NT2/D1 (cell line): ENCODE data around the gene LIPK.
A peak's percentile ranks its signal among the peaks of the same experiment; 100 is the strongest.
"Not testable (repeated sequence)": the region's sequence is repeated elsewhere in the genome, so short reads cannot be mapped to it uniquely, and the experiment has no call there.

ENCODE experiments used
- DNase-seq: peaks from one replicate; pipeline ENCODE4 v3.0.0-alpha.2; 2011; ENCODE audit warnings: low read depth, low spot score
- H3K27me3 ChIP-seq: 2 replicates; pipeline ENCODE4 v1.6.0; 2011; ENCODE audit warnings: mild to moderate bottlenecking; ENCODE audit not compliant: insufficient read length, insufficient read depth
- H3K36me3 ChIP-seq: 2 replicates; pipeline ENCODE4 v1.6.1; 2011; ENCODE audit warnings: mild to moderate bottlenecking, low read length, mixed read lengths; ENCODE audit not compliant: insufficient read depth, insufficient read length
- H3K4me1 ChIP-seq: 2 replicates; pipeline ENCODE4 v1.5.1; 2011; ENCODE audit not compliant: insufficient read depth, insufficient read length
- H3K4me3 ChIP-seq: 2 replicates; pipeline ENCODE4 v1.5.1; 2011; ENCODE audit warnings: low read depth; ENCODE audit not compliant: insufficient read length
- H3K9ac ChIP-seq: 2 replicates; pipeline ENCODE4 v1.6.0; 2011; ENCODE audit warnings: low read depth; ENCODE audit not compliant: insufficient read length
- H3K9me3 ChIP-seq: 2 replicates; pipeline ENCODE4 v1.5.1; 2011; ENCODE audit warnings: mild to moderate bottlenecking, low read length; ENCODE audit not compliant: insufficient read depth
- SUZ12 ChIP-seq: IDR thresholded peaks from 2 replicates; pipeline ENCODE4 v1.6.1; 2011; ENCODE audit not compliant: insufficient read length, insufficient read depth; ENCODE audit errors: extremely low read depth
- YY1 ChIP-seq: IDR thresholded peaks from 2 replicates; pipeline ENCODE4 v1.6.1; 2011; ENCODE audit not compliant: insufficient read length, insufficient read depth
- ZNF274 ChIP-seq: IDR thresholded peaks from 2 replicates; pipeline ENCODE4 v1.6.1; 2011; ENCODE audit warnings: mild to moderate bottlenecking, low read depth, low read length

Gene LIPK

DNA sequence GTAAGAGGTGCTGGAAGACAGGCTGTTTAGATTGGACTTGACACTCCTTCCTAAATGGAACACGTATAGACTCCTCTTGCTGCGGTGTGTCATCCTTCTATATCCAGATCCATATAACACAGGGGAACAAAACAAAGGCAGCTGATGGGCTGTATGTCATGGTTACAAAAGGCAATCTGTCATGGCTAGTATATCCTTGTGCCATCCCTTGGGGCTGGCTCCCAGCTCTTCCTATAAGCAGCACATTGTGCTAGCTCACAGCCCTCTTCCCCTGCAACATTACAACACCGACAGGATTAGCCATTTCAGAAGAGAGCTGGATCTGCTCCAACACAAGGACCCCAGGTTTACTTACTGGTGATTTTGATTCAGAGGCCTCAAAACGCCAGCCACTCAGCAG lies 15.3 kb downstream of the LIPK start:
- no peaks in the 10 kb centered on the region for H3K27me3 ChIP-seq
- no peak overlapping the region for H3K4me3 ChIP-seq
- no peaks in the 10 kb centered on the region for H3K9me3 ChIP-seq
- no peaks in the 10 kb centered on the region for H3K36me3 ChIP-seq
- H3K4me1 ChIP-seq: no peaks in the 10 kb centered on the region
- no peak for TF ChIP-seq ZNF274
- DNase-seq: no peak
- H3K9ac ChIP-seq: no peak overlapping the region

DNA sequence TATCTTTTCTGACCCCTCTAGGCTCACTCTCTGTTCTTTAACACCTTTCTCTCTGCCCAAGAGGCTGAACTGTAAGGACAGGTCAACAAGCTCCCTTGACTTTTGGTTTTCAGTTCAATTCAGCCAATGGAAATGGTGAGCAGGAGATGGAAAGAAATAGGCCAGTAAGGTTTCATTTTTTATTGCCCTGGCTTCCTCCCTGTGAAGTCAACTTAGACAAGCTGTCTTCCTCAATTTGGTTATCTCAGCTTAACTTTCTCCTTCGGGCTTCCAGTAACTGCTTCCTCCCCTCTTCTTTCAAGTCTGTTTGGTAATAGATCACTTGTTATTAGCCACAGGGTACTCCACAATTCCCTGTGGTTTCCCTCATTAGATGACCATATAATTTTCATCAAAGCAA lies 19.7 kb downstream of the LIPK start:
- Histone ChIP-seq H3K27me3 (no peaks in the 10 kb centered on the region), H3K4me3 (no peak overlapping the region), H3K4me1 (no peaks in the 10 kb centered on the region), H3K36me3 (no peaks in the 10 kb centered on the region), H3K9ac (no peak overlapping the region), H3K9me3 (no peaks in the 10 kb centered on the region)
- DNase-seq: no peak
- TF ChIP-seq ZNF274 (no peak), SUZ12 (no peak), YY1 (no peak)

DNA sequence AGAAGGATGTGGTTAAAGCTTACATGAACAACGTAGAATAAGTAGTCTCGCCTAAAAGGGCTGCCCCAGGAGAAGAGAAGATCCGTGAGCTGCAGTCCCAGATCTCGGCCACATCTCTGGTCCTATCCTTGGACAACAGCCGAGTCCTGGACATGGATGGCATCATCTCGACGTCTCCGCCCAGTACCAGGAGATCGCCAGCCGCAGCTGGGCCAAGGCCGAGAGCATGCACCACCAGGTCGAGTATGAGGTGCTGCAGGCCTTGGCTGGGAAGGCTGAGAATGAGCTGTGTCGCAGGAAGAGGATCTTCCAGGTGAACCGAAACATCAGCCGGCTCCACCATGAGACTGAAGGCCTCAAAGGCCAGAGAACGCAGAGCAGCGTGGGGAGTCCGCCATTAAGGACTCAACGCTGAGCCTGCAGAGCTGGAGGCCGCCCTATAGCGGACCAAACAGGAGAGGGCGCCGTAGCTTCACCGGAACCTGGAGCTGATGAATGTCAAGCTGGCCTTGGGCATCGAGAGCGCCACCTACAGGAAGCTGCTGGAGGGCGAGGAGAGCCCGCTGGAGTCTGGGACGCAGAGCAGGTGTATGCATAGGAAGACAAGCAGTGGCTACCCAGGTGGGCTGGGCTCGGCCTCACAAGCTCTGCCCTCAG lies 22.2 kb downstream of the LIPK start:
- no peaks in the 10 kb centered on the region for H3K4me1 ChIP-seq
- no peaks in the 10 kb centered on the region for H3K27me3 ChIP-seq
- no peaks in the 10 kb centered on the region for H3K36me3 ChIP-seq
- H3K9me3 ChIP-seq: no peaks in the 10 kb centered on the region
- TF ChIP-seq YY1 (no peak), ZNF274 (no peak), SUZ12 (no peak)
- H3K4me3 ChIP-seq: no peak overlapping the region
- H3K9ac ChIP-seq: no peak overlapping the region
- DNase-seq: peak; percentile 66

DNA sequence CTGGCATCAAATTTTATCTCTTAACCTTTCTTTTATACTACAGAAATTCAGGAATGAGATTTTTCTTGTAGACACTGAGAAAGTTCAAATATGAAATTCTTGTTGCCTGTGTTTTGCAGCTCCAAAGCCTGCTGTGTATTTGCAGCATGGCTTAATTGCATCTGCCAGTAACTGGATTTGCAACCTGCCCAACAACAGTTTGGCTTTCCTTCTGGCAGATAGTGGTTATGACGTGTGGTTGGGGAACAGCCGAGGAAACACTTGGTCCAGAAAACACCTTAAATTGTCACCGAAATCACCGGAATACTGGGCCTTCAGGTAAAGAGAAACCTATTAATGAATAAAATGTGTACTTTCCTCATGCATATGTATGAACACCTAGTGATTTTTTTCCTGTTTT lies 24.8 kb downstream of the LIPK start:
- no peak for TF ChIP-seq YY1
- TF ChIP-seq SUZ12: no peak
- TF ChIP-seq ZNF274: no peak
- H3K9ac ChIP-seq: no peak overlapping the region
- H3K9me3 ChIP-seq: no peaks in the 10 kb centered on the region
- no peak for DNase-seq
- H3K4me3 ChIP-seq: no peak overlapping the region
- no peaks in the 10 kb centered on the region for H3K36me3 ChIP-seq
- no peaks in the 10 kb centered on the region for H3K4me1 ChIP-seq
- H3K27me3 ChIP-seq: no peaks in the 10 kb centered on the region

DNA sequence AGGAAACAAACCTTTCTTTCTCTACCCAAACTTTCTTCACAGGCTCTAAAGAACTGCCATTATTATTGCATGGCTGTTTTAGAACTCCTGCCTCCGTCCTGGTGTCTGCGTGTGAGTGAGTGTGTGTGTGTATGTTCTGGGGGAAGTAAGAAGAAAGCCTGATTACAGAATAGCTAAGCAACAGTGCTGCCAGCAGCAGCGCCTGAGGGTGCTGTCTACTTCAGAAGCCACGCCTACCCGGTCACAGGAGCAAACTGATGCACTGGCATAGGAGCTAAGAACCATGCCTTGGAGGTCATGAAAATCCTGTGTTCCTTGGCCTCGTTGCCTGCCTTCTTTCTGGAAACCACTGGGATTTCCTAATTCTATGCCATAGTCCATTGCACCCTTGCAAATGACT lies 25.2 kb downstream of the LIPK start:
- no peak for TF ChIP-seq SUZ12
- no peak for TF ChIP-seq YY1
- TF ChIP-seq ZNF274: no peak
- H3K4me1 ChIP-seq: no peaks in the 10 kb centered on the region
- H3K36me3 ChIP-seq: no peaks in the 10 kb centered on the region
- no peaks in the 10 kb centered on the region for H3K27me3 ChIP-seq
- H3K9ac ChIP-seq: no peak overlapping the region
- no peak overlapping the region for H3K4me3 ChIP-seq
- H3K9me3 ChIP-seq: no peaks in the 10 kb centered on the region
- no peak for DNase-seq

DNA sequence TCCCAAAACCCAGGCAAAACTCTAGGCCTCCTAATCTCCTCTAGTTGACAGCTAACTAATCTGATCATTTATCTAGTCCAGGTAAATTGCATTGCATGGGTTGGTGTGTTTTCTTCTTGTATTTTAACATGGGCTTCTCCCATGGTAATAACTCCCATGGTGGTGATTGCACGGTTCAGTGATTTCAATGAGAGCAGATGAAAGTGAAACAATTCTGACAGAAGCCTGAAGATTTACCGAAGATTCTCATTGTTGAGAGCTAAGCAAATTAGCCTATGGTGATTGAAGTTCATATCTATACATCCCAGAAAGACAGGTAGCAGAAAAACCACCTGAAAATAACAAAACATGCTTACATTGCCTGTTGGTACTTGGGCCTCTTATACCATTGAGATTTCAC lies 27.2 kb downstream of the LIPK start:
- Histone ChIP-seq H3K4me1 (no peaks in the 10 kb centered on the region), H3K36me3 (no peaks in the 10 kb centered on the region), H3K27me3 (no peaks in the 10 kb centered on the region), H3K9me3 (no peaks in the 10 kb centered on the region), H3K4me3 (no peak overlapping the region), H3K9ac (no peak overlapping the region)
- DNase-seq: no peak
- TF ChIP-seq SUZ12 (no peak), YY1 (no peak), ZNF274 (no peak)

DNA sequence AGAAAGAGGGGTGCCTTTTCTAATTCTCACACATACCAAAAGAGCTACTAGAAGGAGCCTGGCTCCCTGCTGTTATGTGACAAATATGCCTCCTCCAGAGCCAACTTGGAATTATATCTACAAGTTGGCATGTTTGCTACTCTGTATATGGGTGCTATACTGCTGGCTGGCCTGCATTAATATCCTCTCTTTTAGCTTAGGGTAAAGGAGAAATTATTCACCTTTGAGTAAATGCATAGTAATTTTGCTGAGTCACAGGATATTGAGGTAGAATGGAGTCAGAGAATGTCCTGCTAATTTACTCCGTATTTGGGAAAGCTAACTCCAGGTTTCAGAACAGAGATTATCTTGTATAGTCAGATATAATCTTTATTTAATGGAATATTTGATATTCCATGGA lies 29.6 kb downstream of the LIPK start:
- no peaks in the 10 kb centered on the region for H3K27me3 ChIP-seq
- H3K4me1 ChIP-seq: no peaks in the 10 kb centered on the region
- DNase-seq: no peak
- no peaks in the 10 kb centered on the region for H3K36me3 ChIP-seq
- no peak overlapping the region for H3K9ac ChIP-seq
- TF ChIP-seq ZNF274: no peak
- TF ChIP-seq YY1: no peak
- no peak for TF ChIP-seq SUZ12
- no peak overlapping the region for H3K4me3 ChIP-seq
- no peaks in the 10 kb centered on the region for H3K9me3 ChIP-seq

DNA sequence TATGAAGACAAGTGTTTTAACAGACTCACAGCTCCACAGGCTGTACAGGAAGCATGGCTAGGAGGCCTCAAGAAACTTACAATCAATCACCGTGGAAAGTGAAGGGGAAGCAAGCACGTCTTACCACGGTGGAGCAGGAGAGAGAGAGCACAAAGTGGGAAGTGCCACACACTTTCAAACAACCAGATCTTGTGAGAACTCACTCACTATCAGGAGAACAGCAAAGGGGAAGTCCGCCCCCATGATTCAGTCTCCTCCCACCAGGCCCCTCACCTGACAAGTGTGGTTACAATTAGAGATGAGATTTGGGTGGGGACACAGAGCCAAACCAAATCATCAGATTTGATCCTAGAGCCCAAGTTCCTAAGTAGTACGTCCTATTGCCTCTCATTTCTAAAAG lies 35.9 kb downstream of the LIPK start:
- H3K4me1 ChIP-seq, H3K9me3 ChIP-seq, H3K27me3 ChIP-seq, DNase-seq, H3K9ac ChIP-seq, H3K36me3 ChIP-seq, H3K4me3 ChIP-seq: not testable (repeated sequence)
